ENCODE measurements around the gene TALDO1. TPM values are rescaled to one million over a fixed set of nuclear protein-coding genes. Genes with fewer than 3 reads are reported as not detected.

TALDO1 gene
- total and polyA plus RNA-seq, 2 of the 8 experiments (the other 6 are each of a cell fraction or from before 2014, with no cell fraction given) = 265 to 308 TPM

- TF ChIP-seq CHD1 (IDR thresholded peaks at IDR 0.05; ENCODE audit: low read depth, low read length) (0 out of 2 replicates have a peak, but pooled peaks have one; percentile 7), NANOG (IDR thresholded peaks at IDR 0.05; ENCODE audit: insufficient read depth, low read depth, low read length, poor library complexity, severe bottlenecking) (no peak), YY1 (IDR thresholded peaks at IDR 0.05; ENCODE audit: low read depth, low read length) (no peak), JUN (IDR thresholded peaks at IDR 0.05; ENCODE audit: low read depth, low read length) (no peak), EP300 (IDR thresholded peaks at IDR 0.05; ENCODE audit: borderline replicate concordance in 1 of 2, low read depth in 2 of 2, low read length in 2 of 2) (no peak), RNF2 (IDR thresholded peaks at IDR 0.05; ENCODE audit: borderline replicate concordance, low read depth, low read length, missing control alignments, poor library complexity, severe bottlenecking) (no peak)
These were observed 741 bp upstream of the TALDO1 start (continued) for GRCh38 chr11:746289-747157.

Measured in H1 (cell line).